Kidney (tissue), 14 donors: Measurements from ENCODE around the gene ST14. TPM values are rescaled to one million over a fixed set of nuclear protein-coding genes. Genes with fewer than 3 reads are reported as not detected.

Experiments used
- DNase-seq, 5 donors: peaks; one replicate each; pipeline ENCODE4 v3.0.0-alpha.2; 2013 to 2020
- FAIRE-seq: peaks from 2 replicates; lab custom pipeline; 2012; peaks lifted over from hg19 to GRCh38; lab: Jason Lieb, UNC
- H3K27ac ChIP-seq, 2 donors: one replicate each; pipeline ENCODE4 v1.7.0; 2013; ENCODE audit warnings: low read depth in 2 of 2, low read length in 2 of 2, inconsistent platforms in 1 of 2
- H3K27me3 ChIP-seq: one replicate; pipeline ENCODE4 v1.7.1; 2013; ENCODE audit warnings: low read length, inconsistent platforms; ENCODE audit not compliant: control insufficient read depth, insufficient read depth
- H3K36me3 ChIP-seq, 3 donors: one replicate each; pipeline versions ENCODE4 v1.7.0 to v1.7.1; 2013; ENCODE audit warnings: low read length in 3 of 3, control low read depth in 1 of 3, inconsistent platforms in 1 of 3; ENCODE audit not compliant: insufficient read depth in 3 of 3, control insufficient read depth in 2 of 3
- H3K4me1 ChIP-seq, 3 donors: one replicate each; pipeline versions ENCODE4 v1.7.0 to v1.7.1; 2013; ENCODE audit warnings: low read length in 3 of 3, inconsistent platforms in 1 of 3, low read depth in 1 of 3; ENCODE audit not compliant: control insufficient read depth in 2 of 3, insufficient read depth in 2 of 3
- H3K4me3 ChIP-seq, 3 donors: one replicate each; pipeline versions ENCODE4 v1.7.0 to v1.8.1; 2013; ENCODE audit warnings: low read length in 3 of 3, control low read depth in 1 of 3, inconsistent platforms in 1 of 3
- H3K9ac ChIP-seq, 3 donors: one replicate each; pipeline versions ENCODE4 v1.7.0 to v1.7.1; 2013; ENCODE audit warnings: low read length in 3 of 3, control low read depth in 1 of 3, inconsistent platforms in 1 of 3
- H3K9me3 ChIP-seq, 3 donors: one replicate each; pipeline versions ENCODE4 v1.7.0 to v1.7.1; 2013; ENCODE audit warnings: low read length in 3 of 3, control low read depth in 1 of 3, inconsistent platforms in 1 of 3; ENCODE audit not compliant: control insufficient read depth in 2 of 3, insufficient read depth in 1 of 3
- intact Hi-C: fragments of 100-400 bp; cut with DNase I; formaldehyde crosslinking; loops from one replicate; pipeline ENCODE4 v1.11.1; 2022
- polyA plus RNA-seq: library from polyadenylated mRNA; stranded (reverse); fragments of 350-450 nt; fragmentation: Illumina TruSeq; extraction: RNeasy Lipid Tissue Mini Kit (QIAGEN cat#74804); gene quantifications from one replicate; pipeline ENCODE4 v1.2.3, GENCODE V29; 2014; ENCODE audit warnings: low read depth, low replicate concordance; ENCODE audit not compliant: insufficient read depth
- total RNA-seq: library from RNA; stranded (reverse); fragmentation: NEBNext Ultra II Directional; extraction: Animal tissue kit (Norgen Biotek cat#: 25700); gene quantifications from one replicate; pipeline ENCODE4 v1.2.1, GENCODE V29; 2021
- TF ChIP-seq, protein P1 (sequence below): IDR thresholded peaks from 3 replicates; pipeline ENCODE4 v1.5.1; 2012; ENCODE audit warnings: mild to moderate bottlenecking, moderate library complexity, borderline replicate concordance; ENCODE audit not compliant: insufficient read depth; ENCODE audit errors: extremely low read depth
- donor health status: control.
- donor health status: control.
- donor health status: control.
- donor health status: control.
- donor health status: control.
- donor health status: DM: yes; HTN: yes; CAD: no.
- donor health status: Normal renal cell carcinoma (clear cell type).

ST14 gene
- total and polyA plus RNA-seq, 2 donors from 2014 or later, result 59.3 to 139 TPM

DNA sequence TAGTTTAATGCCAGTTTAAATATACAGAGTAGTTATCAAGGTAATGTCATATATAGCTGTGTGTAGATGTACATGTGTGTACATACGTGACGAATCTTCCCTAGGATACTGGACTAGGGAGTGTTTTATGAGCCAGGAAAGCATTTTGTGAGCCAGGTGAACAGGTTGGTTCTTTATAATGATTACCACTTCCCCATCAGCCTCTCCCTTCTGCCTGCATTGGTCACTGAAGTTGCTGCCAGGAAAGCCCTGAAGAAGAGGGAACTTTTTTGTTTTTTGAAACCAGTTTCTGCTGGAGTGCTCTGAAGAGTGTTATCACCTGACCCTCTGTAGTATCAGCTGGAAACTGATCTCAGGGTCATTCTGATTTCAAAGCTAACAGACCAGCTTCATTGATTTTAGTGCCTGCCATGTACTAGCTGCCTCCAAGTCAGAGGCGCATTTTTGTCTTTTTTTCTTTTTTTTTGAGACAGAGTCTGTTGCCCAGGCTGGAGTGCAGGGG, 14.2 kb upstream of the ST14 start:
- no peak for DNase-seq
- Histone ChIP-seq H3K9ac (no peak overlapping the region), H3K4me3 (no peak overlapping the region), H3K36me3 (peaks cover 4 to 23% (median 16%) of the 10 kb centered on the region in 3 donors), H3K27ac (no peak overlapping the region), H3K27me3 (no peaks in the 10 kb centered on the region), H3K9me3 (no peaks in the 10 kb centered on the region), H3K4me1 (peaks cover 0 to 7% (median 3%) of the 10 kb centered on the region in 3 donors)
- intact Hi-C loops, result no loop called here
- FAIRE-seq, result no peak
- TF ChIP-seq, protein P1, sequence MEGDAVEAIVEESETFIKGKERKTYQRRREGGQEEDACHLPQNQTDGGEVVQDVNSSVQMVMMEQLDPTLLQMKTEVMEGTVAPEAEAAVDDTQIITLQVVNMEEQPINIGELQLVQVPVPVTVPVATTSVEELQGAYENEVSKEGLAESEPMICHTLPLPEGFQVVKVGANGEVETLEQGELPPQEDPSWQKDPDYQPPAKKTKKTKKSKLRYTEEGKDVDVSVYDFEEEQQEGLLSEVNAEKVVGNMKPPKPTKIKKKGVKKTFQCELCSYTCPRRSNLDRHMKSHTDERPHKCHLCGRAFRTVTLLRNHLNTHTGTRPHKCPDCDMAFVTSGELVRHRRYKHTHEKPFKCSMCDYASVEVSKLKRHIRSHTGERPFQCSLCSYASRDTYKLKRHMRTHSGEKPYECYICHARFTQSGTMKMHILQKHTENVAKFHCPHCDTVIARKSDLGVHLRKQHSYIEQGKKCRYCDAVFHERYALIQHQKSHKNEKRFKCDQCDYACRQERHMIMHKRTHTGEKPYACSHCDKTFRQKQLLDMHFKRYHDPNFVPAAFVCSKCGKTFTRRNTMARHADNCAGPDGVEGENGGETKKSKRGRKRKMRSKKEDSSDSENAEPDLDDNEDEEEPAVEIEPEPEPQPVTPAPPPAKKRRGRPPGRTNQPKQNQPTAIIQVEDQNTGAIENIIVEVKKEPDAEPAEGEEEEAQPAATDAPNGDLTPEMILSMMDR, result no peak

DNA sequence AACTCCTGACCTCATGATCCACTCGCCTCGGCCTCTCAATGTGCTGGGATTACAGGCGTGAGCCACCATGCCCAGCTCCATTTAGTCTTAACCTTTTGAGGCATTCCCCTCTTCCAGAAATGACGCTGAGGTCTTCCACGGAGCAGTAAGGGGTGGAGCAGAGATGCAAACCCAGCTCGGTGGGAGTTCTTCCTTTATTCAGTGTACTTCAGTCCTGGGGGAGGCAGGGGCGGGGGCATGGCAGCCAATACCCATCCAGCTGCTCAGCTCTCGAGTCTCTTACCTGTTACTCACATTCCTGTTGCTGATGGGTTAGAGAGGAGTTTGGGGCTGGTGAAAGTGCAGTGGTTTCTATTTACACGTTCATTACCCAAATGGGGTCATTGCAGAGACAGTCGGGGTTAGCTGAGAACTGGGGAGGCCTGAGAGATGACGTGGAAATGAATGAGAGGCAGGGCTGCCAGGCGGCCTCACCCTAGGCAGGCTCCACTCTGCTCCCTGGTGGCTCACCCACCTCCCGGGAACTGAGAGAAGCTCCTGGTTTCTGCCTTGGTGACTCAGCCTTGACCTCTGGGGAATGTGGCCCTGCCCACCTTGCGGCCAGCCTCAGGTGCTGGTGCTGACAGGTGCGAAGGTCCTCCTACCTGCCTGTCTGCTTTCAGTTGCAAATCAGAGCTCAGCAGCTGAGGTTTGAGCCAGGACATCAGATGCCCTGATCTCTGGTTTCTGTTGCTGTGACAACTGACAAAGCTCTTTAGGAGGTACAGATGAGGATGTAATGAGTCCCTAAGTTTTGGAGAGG, 13.4 kb upstream of the ST14 start:
- intact Hi-C loops, result no loop called here

DNA sequence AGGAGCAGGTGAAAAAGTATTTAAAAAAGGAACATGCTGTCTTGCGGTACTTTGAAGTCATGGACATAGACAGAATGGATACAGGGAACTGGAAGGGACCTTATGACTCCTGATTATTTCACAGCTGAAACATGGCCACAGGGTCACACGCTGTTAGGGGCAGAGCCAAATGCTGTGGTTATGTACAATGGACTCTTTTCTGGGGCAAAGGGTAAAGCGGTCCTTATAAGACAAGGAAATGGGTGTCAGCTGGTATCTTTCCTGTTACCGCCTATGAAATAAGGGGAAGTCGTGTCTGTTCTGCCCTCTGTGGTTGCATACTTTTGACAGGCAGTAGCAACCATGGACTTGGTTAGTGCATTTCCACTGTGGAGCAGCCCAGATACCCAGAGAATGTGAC, 12.8 kb upstream of the ST14 start:
- H3K36me3 ChIP-seq, result peaks cover 4 to 14% (median 12%) of the 10 kb centered on the region in 3 donors
- no peak overlapping the region for H3K9ac ChIP-seq
- no peak overlapping the region for H3K4me3 ChIP-seq
- H3K27me3 ChIP-seq, result no peaks in the 10 kb centered on the region
- FAIRE-seq (no peak), DNase-seq (no peak)
- intact Hi-C loops, result no loop called here
- peak overlapping the region in 1 of 2 donors; percentile 51 for H3K27ac ChIP-seq
- H3K4me1 ChIP-seq, result peaks cover 0 to 7% (median 3%) of the 10 kb centered on the region in 3 donors
- TF ChIP-seq, protein P1, result no peak
- H3K9me3 ChIP-seq, result no peaks in the 10 kb centered on the region

More for the DNA sequence above, 13.4 kb upstream of the ST14 start:
- no peak overlapping the region for H3K9ac ChIP-seq
- peaks cover 4 to 18% (median 16%) of the 10 kb centered on the region in 3 donors for H3K36me3 ChIP-seq
- TF ChIP-seq, protein P1, result peak; percentile 25
- peaks cover 0 to 7% (median 3%) of the 10 kb centered on the region in 3 donors for H3K4me1 ChIP-seq
- FAIRE-seq (no peak), DNase-seq (peak in 2 of 5 donors; percentile 29 to 94)
- H3K9me3 ChIP-seq, result no peaks in the 10 kb centered on the region
- no peaks in the 10 kb centered on the region for H3K27me3 ChIP-seq
- H3K4me3 ChIP-seq, result no peak overlapping the region
- peak overlapping the region in 1 of 2 donors; percentile 51 for H3K27ac ChIP-seq
